Measurements from ENCODE around the gene COQ8A. TPM values are rescaled to one million over a fixed set of nuclear protein-coding genes. Genes with fewer than 3 reads are reported as not detected.

The COQ8A gene
- polyA plus RNA-seq, 1 of the 3 experiments (the other 2 are of a cell fraction) = 11.8 TPM

DNA sequence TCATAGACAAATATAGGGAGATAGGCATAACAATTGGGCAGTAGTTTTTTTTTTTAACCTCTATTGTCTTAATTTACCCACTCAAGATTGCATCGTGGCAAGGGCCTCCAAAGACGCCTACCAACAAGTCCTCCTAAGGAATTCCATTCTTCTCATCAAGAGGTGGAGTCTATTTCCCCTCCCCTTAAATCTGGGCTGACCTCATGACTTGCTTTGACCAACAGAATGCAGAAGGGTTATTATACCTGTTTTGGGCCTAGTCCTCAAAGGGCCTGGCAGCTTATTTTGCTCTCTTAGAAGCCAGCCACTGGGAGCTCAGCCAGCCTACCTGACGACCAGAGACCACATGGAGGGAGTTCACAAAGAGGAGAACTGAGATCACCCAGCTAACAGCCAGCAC is 92.3 kb downstream of the COQ8A start:
- no peak for DNase-seq
- Histone ChIP-seq H3K9me2 (no peaks in the 10 kb centered on the region), H3F3A (replicated peaks; ENCODE audit: insufficient read depth) (peaks cover 5% of the 10 kb centered on the region), H3K79me2 (ENCODE audit: insufficient read depth) (no peaks in the 10 kb centered on the region), H4K20me1 (ENCODE audit: insufficient read depth) (no peaks in the 10 kb centered on the region), H3K4me2 (no peak overlapping the region), H3K9ac (no peak overlapping the region), H3K9me3 (no peaks in the 10 kb centered on the region), H2AFZ (ENCODE audit: low read depth) (no peak overlapping the region), H3K27me3 (ENCODE audit: insufficient read depth) (no peaks in the 10 kb centered on the region), H3K36me3 (replicated peaks in 1 of 2; ENCODE audit: control insufficient read depth in 1 of 2, insufficient read depth in 2 of 2, low read length in 1 of 2) (peaks cover 71 to 79% of the 10 kb centered on the region in 2 experiments), H3K27ac (ENCODE audit: low read depth in 2 of 2, low read length in 1 of 2) (no peak overlapping the region), H3K4me1 (ENCODE audit: control insufficient read depth in 1 of 2, insufficient read depth in 2 of 2, low read depth in 1 of 2, low read length in 1 of 2) (no peaks in the 10 kb centered on the region), H3K4me3 (ENCODE audit: low read depth in 2 of 2, low read length in 1 of 2) (no peak overlapping the region)
- POLR2A ChIA-PET = no interaction called here
- TF ChIP-seq, protein P1, sequence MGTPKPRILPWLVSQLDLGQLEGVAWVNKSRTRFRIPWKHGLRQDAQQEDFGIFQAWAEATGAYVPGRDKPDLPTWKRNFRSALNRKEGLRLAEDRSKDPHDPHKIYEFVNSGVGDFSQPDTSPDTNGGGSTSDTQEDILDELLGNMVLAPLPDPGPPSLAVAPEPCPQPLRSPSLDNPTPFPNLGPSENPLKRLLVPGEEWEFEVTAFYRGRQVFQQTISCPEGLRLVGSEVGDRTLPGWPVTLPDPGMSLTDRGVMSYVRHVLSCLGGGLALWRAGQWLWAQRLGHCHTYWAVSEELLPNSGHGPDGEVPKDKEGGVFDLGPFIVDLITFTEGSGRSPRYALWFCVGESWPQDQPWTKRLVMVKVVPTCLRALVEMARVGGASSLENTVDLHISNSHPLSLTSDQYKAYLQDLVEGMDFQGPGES (IDR thresholded peaks at IDR 0.05; ENCODE audit: low read depth, low read length) = no peak
- TF ChIP-seq, protein P2, sequence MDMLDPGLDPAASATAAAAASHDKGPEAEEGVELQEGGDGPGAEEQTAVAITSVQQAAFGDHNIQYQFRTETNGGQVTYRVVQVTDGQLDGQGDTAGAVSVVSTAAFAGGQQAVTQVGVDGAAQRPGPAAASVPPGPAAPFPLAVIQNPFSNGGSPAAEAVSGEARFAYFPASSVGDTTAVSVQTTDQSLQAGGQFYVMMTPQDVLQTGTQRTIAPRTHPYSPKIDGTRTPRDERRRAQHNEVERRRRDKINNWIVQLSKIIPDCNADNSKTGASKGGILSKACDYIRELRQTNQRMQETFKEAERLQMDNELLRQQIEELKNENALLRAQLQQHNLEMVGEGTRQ (IDR thresholded peaks at IDR 0.05; ENCODE audit: borderline replicate concordance, low read depth, low read length) = no peak
- TF ChIP-seq SIN3A (IDR thresholded peaks at IDR 0.05; ENCODE audit: borderline replicate concordance, low read depth, low read length) = no peak
- TF ChIP-seq, protein P3, sequence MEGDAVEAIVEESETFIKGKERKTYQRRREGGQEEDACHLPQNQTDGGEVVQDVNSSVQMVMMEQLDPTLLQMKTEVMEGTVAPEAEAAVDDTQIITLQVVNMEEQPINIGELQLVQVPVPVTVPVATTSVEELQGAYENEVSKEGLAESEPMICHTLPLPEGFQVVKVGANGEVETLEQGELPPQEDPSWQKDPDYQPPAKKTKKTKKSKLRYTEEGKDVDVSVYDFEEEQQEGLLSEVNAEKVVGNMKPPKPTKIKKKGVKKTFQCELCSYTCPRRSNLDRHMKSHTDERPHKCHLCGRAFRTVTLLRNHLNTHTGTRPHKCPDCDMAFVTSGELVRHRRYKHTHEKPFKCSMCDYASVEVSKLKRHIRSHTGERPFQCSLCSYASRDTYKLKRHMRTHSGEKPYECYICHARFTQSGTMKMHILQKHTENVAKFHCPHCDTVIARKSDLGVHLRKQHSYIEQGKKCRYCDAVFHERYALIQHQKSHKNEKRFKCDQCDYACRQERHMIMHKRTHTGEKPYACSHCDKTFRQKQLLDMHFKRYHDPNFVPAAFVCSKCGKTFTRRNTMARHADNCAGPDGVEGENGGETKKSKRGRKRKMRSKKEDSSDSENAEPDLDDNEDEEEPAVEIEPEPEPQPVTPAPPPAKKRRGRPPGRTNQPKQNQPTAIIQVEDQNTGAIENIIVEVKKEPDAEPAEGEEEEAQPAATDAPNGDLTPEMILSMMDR (IDR thresholded peaks at IDR 0.05) = no peak
- TF ChIP-seq, protein P4, sequence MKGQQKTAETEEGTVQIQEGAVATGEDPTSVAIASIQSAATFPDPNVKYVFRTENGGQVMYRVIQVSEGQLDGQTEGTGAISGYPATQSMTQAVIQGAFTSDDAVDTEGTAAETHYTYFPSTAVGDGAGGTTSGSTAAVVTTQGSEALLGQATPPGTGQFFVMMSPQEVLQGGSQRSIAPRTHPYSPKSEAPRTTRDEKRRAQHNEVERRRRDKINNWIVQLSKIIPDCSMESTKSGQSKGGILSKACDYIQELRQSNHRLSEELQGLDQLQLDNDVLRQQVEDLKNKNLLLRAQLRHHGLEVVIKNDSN (IDR thresholded peaks at IDR 0.05; ENCODE audit: borderline replicate concordance, low read depth) = no peak
- no peak for TF ChIP-seq YY1 (IDR thresholded peaks at IDR 0.05; ENCODE audit: low read depth)
- TF ChIP-seq JUND (IDR thresholded peaks at IDR 0.05) = no peak
- no peak for TF ChIP-seq RFX5 (IDR thresholded peaks at IDR 0.05; ENCODE audit: low read length)
- TF ChIP-seq NFIC (IDR thresholded peaks at IDR 0.05; ENCODE audit: borderline replicate concordance) = no peak
- no peak for TF ChIP-seq RXRA (IDR thresholded peaks at IDR 0.05; ENCODE audit: borderline replicate concordance, low read depth)
- TF ChIP-seq RCOR1 (IDR thresholded peaks at IDR 0.05; ENCODE audit: low read length) = no peak
- no peak for TF ChIP-seq CHD2 (IDR thresholded peaks at IDR 0.05; ENCODE audit: low read length, partially characterized antibody)
- no peak for TF ChIP-seq FOSL2 (IDR thresholded peaks at IDR 0.05; ENCODE audit: borderline replicate concordance, low read depth)
- TF ChIP-seq ELF1 (IDR thresholded peaks at IDR 0.05) = no peak
- TF ChIP-seq GABPA (IDR thresholded peaks at IDR 0.05; ENCODE audit: low read depth) = no peak
- no peak for TF ChIP-seq NRF1 (IDR thresholded peaks at IDR 0.05; ENCODE audit: low read depth, low read length)
- CTCF ChIA-PET = no interaction called here
- 96% methylated on average over 3 of the region's 3 CpGs for WGBS (ENCODE audit: low lambda C conversion rate)
